GM19035 (cell line): ENCODE results near the gene TMEM50B.
A peak's percentile ranks its signal among the peaks of the same experiment; 100 is the strongest.
"Not testable (repeated sequence)": the region's sequence is repeated elsewhere in the genome, so short reads cannot be mapped to it uniquely, and the experiment has no call there.

Experiments used
- ATAC-seq: cut with Tn5 transposase; IDR thresholded peaks from one replicate; pipeline ENCODE4 v1.9.1; 2021; ENCODE audit not compliant: unreplicated experiment

Gene TMEM50B

DNA sequence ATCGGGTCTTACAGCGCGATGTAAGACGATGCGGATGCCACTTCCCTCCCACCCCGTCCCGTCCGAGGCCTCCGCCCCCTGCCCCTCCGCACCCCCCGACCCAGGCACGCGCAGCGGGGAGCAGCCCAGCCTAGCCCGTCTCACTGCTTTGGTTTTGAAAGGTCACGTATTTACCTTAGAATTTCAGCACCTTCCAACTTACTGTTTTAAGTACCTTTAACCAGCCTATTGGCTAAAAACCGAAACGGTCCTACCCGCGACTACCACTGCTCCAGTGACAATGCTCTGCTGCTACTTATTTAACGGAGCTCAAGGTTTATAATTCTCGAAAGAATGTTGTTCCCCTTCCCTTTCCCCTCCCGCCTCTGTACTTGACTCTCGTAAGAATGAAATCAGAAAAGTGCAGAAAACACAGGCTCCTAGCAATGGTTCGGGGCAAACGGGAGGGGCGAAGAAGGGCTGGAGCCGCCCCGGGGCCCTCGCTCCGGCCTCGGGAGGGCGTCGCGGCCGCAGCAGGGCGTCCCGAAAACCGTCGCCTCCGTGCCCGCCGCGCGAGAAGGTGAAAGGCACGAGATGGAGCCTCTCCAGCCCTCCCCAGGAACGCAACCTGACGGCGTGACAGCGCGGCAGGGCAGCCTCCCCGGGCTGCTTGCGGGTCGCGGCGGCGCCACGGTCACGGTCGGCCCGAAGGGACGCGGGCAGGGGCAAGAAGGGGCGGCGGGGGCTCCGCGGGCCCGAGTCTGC, 667 bp downstream of the TMEM50B start:
- peak; percentile 20 for ATAC-seq

DNA sequence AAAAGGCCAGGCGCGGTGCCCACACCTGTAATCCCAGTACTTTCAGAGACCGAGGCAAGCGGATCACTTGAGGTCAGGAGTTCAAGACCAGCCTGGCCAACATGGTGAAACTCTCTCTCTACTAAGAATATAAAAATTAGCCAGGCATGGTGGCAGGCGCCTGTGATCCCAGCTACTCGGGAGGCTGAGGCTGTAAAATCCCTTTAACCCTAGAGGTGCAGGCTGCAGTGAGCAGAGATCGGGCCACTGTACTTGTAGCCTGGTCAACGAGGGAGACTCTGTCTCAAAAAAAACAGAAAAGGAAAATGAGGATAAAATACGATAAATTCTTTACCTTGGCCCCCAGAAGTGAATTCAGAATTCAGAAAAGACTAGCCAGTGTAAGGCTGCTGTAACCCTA, 1.6 kb downstream of the TMEM50B start:
- no peak for ATAC-seq

DNA sequence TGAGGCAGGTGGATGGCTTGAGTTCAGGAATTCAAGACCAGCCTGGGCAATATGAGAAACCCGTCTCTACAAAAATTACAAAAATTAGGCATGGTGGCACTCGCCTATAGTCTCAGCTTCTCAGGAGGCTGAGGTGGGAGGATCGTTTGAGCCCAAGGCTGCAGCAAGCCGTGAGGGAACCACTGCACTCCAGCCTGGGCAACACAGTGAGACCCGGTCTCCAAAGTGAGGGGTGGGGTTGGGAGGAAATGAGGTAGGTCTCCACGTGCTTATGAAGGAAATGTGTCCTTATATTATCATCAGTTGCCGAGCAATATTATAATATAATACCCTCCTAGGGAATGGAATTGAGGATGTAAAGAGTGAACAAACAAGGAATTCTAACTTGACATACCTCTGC, 2.7 kb downstream of the TMEM50B start:
- ATAC-seq, result no peak

DNA sequence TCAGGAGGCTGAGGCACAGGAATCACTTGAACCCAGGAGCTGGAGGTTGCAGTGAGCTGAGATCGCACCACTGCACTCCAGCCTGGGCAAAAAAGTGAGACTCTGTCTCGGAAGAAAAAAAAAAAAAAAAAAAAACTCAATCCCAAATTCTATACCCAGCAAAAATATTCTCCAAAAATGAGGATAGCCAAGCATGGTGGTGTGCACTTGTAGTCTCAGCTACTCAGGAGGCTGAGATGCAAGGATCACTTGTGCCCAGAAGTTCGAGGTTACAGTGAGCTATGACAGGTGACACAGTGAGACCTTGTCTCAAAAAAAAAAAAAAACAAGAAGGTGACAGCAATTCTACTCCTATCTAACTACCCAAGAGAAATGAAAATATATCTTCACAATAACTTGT, 6.4 kb downstream of the TMEM50B start:
- no peak for ATAC-seq

DNA sequence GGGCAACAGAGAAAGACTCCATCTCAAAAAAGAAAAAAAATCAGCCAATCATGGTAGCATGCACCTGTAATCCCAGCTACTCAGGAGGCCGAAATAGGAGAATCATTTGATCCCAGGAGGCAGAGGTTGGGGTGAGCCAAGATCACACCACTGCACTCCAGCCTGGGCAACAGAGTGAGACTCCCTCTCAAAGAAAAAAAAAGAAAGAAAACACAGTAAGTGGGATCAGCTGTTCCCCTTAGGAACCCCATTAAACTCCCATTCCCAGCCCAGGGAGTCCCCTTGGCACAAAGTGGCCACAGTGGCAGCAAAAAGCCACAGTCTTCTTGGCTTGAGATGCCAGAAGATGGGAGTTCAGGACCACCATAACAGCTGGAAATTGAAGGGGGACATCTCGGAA, 9.1 kb downstream of the TMEM50B start:
- no peak for ATAC-seq

DNA sequence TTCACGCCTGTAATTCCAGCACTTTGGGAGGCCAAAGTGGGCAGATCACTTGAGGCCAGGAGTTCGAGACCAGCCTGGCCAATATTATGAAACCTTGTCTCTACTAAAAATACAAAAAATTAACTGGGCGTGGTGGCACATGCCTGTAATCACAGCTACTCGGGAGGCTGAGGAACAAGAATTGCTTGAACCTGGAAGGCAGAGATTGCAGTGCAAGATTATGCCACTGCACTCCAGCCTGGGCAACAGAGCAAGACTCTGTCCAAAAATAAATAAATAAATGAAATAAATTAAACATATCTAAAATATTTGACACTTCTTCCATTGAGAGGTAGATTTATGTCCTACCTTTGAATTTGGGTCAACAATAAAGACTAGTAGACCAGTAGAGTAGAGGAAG, 10.6 kb downstream of the TMEM50B start:
- ATAC-seq, result not testable (repeated sequence)

DNA sequence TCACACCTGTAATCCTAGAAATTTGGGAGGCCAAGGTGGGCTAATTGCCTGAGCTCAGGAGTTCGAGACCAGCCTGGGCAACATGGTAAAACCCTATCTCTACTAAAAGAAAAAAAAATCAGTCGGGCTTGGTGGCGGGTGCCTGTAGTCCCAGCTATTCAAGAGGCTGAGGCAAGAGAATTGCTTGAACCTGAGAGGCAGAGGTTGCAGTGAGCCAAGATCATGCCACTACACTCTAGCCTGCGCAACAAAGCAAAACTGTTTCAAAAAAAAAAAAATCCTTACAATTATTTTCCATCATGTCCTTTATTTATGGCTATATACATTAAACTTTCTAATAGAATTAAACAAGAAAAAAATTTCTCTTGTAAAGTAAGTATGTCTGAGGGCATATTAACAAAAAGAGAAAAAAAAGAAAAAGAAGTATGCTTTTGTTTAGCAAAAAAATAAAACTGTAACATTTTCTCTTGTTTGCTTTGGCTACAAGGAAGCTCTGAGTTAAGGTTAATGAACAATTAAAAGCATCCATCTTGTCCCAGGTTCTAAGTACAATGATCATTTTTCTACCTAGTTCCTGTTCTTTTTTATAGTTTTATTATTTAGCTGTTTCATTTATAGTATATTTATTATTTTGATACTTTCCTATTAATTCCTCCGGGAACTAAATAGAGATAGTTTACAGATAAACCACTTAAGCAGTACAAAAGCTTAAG, 18.1 kb downstream of the TMEM50B start:
- no peak for ATAC-seq

DNA sequence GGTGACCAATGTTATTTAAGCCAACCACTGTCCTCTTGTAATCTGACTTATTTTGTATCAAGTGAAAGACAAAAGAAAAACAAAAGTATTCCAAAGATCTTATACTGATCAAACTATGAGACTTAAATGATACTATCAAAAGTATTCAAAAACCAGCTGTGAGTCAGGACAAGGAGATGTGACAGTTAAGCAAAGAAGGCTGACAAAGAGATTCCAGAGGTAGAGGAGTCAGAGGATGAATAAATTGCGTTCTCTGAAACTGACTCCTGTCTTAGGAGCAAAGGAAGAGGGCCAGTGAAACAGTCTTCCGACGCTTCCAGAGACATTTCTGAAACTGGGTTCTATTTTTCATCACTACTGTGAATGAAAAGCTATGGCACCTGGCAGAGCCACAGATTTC, 20.9 kb downstream of the TMEM50B start:
- no peak for ATAC-seq

DNA sequence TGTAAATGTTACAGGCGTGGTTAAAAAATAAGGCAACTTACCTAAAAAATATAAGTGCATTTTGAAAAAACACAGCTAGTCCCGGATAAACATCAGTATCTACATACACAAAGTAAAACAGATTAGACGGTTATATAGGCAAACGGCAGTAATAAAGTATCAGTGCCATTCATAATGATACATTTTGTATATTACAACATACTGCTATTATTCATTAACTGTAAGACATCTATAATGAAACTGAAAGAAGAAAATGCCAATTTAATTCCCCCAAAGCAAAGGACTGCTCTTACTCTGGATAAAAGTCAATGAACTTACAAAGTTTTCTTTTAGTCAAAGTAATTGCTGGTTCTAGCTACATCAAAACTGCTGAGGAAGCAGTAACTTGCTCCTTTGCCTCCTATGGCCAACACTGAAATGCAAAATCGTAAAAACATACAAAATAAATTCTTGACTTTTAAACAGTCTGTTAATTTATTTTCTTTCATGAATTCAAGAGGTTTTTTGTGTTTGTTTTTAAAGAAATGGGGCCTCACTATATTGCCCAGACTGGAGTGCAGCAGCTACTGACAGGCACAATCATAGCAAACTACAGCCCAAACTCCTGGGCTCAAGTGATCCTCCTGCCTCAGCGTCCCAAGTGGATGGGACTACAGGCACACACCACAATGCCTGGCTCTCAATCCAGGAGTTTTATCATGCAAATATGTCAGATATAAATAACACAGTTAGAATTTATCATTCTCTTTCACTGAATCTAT, 23.9 kb downstream of the TMEM50B start:
- no peak for ATAC-seq

DNA sequence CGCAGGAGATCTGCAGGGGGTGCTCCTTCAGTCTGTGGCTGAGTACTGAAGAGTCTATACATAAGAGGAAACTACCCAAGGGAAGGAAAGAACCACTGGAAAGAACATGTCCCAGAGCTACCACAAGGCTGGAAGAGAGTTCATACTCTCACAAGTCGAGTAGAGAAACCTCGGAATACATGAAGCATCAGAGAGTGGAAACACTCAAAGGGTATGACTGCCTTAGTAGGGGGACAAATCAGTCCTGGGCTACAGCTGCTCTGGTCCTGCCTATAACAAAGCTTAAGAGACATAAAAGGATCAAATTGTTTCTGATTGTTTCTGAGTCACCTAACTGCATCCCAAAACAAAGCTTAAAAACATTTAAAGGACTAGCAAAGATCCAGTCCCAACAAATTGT, 27.4 kb downstream of the TMEM50B start:
- ATAC-seq, result no peak

DNA sequence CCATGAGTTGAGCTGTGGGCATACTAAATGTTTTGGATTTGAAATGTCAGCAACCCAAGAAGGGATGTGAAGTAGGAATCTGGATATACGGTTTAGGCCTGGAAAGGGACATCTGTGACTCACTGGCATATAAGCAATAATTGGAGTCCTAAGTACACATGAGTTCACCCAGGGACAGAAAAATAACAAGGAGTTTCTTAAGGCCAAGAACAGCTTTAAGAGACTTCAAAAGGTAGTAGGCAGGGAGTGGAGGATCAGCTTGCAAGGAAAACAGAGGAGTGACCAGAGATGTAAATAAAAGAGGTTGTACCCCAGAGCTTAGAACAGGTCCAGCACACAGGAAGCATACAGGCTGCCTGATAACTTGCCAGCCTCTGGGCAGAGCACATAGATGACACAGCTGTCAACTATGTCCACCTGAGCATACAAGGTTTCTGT, 28.1 kb downstream of the TMEM50B start:
- ATAC-seq, result no peak

DNA sequence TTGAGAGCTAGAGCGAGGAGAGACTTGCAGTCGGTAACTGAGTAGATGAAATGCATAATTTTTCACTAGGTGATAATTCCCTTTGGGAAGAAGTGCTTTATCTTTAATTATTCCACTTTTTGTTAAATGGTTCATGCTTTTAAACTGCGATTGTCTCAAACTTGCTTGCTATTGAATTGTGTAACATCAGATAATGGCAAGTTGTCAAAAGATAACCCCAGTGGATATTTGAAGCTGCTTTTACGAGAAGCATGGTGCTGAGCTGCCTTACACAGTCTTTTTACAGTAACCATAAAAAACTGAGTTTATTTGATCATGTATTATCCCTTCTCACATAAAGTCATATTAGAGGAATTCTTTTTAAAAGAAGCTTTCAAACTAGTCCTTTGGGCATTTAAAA, 30.2 kb downstream of the TMEM50B start:
- no peak for ATAC-seq

DNA sequence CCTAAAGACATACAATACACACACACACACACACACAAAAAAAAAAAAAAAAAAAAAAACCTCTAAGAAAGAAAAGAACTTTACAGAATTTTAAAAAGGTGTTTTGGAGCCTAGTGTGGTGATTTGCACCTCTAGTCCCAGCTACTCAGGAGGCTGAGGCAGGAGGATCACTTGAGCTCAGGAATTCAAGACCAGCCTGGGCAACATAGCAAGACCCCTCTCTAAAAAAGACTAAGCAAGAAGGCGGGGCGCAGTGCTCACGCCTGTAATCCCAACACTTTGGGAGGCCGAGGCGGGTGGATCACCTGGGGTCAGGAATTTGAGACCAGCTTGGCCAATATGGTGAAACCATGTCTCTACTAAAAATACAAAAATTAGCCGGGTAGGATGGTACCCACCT, 33.2 kb downstream of the TMEM50B start:
- ATAC-seq, result not testable (repeated sequence)

DNA sequence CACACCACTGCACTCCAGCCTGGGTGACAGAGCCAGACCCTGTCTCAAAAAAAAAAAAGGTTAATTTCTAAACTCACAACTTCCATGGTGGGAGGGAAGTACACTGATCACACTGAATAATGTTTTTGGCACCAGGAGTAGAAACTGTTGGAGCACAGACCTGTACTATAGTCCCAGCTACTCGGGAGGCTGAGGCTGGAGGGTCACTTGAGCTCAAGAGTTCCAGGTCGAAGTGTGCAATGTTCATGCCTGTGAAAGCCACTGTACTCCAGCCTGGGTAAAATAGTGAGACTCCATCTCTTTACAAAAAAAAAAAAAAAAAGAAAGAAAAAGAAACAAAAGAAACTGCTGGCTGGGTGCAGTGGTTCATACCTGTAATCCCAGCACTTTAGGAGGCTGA, 35.3 kb downstream of the TMEM50B start:
- ATAC-seq, result no peak

DNA sequence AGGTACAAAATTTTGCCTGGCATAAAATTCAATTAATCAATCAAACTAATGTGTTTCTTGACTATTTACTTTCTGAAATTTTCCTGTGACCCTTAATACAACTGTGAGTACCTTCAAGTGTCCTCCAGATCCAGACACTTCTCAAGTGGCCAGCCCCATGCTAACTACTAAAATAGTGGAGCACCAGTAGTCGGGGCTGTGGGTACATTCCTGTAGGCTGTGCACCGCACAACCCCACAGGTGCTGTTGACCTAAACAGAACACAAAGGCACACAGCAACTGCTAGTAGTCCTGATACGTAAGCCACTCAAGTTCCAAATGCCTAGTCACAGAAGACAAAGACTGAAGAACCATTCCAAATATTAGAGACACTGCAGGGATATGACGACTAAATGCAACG, 36.6 kb downstream of the TMEM50B start:
- no peak for ATAC-seq

DNA sequence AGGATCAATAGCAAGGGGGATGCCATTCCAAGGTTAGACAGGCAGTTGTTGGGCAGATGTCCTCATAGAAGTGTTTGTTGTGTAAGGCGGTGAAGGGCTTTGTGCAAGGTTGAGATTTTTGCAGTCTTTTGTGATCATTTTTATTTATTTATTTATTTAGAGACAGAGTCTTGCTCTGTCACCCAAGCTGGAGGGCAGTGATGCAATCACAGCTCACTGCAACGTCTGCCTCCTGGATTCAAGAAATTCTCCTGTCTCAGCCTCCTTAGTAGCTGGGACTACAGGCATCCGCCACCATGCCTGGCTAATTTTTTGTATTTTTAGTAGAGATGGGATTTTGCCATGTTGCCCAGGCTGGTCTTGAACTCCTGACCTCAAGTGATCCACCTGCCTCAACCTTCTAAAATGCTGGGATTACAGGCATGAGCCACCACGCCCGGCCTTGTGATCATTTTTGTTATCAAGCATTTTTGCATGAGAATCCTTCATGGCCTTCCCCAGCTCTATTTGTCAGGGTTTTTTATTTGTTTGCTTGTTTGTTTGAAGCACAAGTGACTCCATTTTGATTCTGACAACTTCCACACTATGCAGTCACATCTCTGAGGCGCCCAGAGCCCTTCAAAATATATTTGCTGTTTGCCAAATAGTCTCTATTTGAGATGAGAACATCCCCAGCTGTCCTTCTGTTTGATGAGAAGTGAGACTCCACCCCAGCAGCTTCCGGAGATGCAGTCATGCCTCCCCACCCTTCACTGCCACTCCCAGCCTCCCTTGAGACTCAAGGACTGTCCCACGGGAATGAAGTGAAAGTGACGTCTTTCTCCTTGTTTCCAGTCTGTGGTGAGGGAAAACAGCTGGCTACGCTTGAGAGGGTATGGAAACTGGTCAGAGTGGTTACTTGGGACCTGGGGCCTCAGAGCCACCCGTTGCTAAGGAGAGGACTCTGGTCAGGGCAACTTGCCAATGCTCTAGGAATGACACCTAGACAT, 38.0 kb downstream of the TMEM50B start:
- ATAC-seq, result peak; percentile 70

DNA sequence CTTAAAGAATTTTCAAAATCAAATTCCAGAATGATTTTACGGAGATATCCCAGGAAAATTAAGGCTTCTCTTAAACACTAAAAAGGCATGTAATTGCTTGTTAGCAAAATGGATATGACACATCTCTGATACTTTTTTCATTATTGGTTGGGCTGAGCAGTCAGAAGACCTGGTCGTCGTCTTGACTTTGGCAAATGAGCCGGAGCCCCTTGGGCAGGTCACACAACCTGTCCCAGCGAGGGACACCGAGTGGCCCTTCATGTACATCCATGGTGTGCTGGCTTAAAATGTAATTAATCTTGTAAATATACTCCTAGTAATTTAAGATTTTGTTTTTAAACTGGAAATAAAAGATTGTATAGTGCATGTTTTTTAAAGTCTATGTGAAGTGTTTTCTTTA, 42.6 kb downstream of the TMEM50B start:
- no peak for ATAC-seq

DNA sequence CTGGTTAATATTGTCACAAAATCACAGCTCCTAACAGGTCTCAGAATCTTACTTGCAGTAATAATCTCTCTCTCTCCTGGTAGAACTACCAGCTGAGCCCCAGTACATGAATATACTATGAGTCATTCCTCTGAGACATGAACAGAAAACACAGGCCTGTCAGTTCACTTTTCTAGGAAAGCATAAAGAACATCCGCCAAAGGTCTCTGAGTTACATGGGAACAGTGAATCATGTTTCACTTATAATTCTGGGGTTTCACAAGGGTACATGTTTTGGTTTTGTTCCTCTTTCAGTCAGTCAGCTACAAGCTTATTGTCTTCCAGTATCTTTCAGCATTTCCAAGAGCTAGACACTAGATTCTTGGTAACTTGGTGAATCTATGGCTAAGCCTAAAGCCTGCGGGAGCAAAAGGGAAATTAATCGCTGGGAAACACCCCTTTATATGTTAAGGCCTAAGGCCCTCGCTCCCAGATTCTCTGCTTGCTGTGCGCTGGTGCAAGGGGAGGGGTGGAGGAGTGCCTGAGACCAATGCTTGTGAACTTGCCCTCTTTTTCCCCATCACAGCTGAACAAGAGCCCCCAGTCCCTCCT, 44.9 kb downstream of the TMEM50B start:
- ATAC-seq, result peak; percentile 88

DNA sequence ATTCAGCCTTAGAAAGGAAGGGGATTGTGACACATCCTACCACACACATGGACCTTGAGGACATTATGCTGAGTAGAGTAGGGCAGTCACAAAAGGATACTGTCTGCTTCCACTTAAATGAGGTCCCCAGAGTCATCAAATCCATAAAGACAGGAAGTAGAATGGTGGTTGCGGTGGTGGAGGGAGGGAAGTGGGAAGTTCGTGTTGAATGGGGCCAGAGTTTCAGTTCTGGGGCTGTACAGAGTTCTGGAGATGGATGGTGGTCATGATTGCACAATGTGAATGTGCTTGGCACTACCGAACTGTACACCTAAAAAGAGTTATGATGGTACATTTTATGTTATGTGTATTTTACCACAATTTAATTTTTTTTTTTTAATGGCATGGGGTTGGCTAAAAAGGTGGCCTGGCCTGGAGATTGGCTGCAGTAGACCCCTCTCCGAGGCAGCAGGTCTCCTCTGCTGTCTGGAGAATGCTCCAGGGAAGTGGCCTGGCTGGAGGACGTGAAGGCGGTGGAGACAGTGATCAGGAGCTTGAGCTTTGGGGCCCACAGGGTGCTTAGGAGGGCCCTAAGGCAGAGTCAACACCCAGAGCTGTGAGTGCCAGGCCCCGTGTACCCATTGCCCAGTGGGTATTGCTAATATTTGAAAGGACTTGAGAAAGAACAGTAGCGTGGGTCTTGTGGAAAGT, 46.2 kb downstream of the TMEM50B start:
- ATAC-seq, result no peak

DNA sequence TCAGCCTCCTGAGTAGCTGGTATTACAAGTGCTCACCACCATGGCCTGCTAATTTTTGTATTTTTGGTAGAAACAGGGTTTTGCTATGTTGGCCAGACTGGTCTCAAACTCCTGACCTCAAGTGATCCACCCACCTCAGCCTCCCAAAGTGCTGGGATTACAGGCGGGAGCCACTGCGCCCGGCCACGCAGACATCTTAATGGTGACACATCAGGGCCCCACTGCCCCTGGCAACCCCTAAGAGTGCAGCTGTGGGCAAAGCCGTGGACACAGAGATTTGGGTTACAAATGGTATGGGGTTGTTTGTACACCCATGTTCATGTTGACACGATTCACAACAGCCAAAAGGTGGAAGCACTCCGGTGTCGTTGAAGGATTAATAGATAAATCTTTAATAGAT, 46.8 kb downstream of the TMEM50B start:
- no peak for ATAC-seq
